Activated T-helper 1 cell treated with anti-CD3 and anti-CD28 coated beads, Interleukin-2, amount 50 U/mL, for 16 hours (primary cell): ENCODE data around the gene TBC1D1.

Source experiments
- DNase-seq, 2 donors: peaks; one replicate each; pipeline ENCODE4 v3.0.0-alpha.2; 2020; ENCODE audit warnings: low read depth in 1 of 2, low spot score in 1 of 2

TBC1D1 gene

GRCh38 chr4:38182334-38182998, 291.6 kb downstream of the TBC1D1 start:
- no peak for DNase-seq

- no peak for DNase-seq
Measured at GRCh38 chr4:38184404-38184803, 293.5 kb downstream of the TBC1D1 start.

GRCh38 chr4:38185406-38186144, 294.7 kb downstream of the TBC1D1 start:
- no peak for DNase-seq

- no peak for DNase-seq
Measured at GRCh38 chr4:38188136-38188535, 297.3 kb downstream of the TBC1D1 start.

- DNase-seq: no peak
Measured at GRCh38 chr4:38188631-38189101, 297.8 kb downstream of the TBC1D1 start.
